ENCODE data around the gene RNFT2.
A peak's percentile ranks its signal among the peaks of the same experiment; 100 is the strongest.

Gene RNFT2

GRCh38 chr12:116835484-116835883 lies 97.4 kb downstream of the RNFT2 start:
- DNase-seq (ENCODE audit: low spot score), result no peak

GRCh38 chr12:116837097-116837496 lies 99.0 kb downstream of the RNFT2 start:
- no peak for DNase-seq (ENCODE audit: low spot score)

- DNase-seq (ENCODE audit: low spot score), result no peak
Observed at GRCh38 chr12:116838365-116838764, 100.2 kb downstream of the RNFT2 start.

GRCh38 chr12:116839287-116839830 lies 101.2 kb downstream of the RNFT2 start:
- no peak for DNase-seq (ENCODE audit: low spot score)

GRCh38 chr12:116843085-116843484 lies 105.0 kb downstream of the RNFT2 start:
- DNase-seq (ENCODE audit: low spot score), result no peak

GRCh38 chr12:116849216-116849615 lies 111.1 kb downstream of the RNFT2 start:
- DNase-seq (ENCODE audit: low spot score), result no peak

GRCh38 chr12:116852303-116852702 lies 114.2 kb downstream of the RNFT2 start:
- no peak for DNase-seq (ENCODE audit: low spot score)

- no peak for DNase-seq (ENCODE audit: low spot score)
Observed at GRCh38 chr12:116853507-116853906, 115.4 kb downstream of the RNFT2 start.

- no peak for DNase-seq (ENCODE audit: low spot score)
Observed at GRCh38 chr12:116855744-116856470, 117.8 kb downstream of the RNFT2 start.

- DNase-seq (ENCODE audit: low spot score), result no peak
Observed at GRCh38 chr12:116856729-116857128, 118.6 kb downstream of the RNFT2 start.

- DNase-seq (ENCODE audit: low spot score), result no peak
Observed at GRCh38 chr12:116859079-116859478, 121.0 kb downstream of the RNFT2 start.

- DNase-seq (ENCODE audit: low spot score), result no peak
Observed at GRCh38 chr12:116860263-116860662, 122.1 kb downstream of the RNFT2 start.

GRCh38 chr12:116861320-116861719 lies 123.2 kb downstream of the RNFT2 start:
- DNase-seq (ENCODE audit: low spot score), result no peak

- no peak for DNase-seq (ENCODE audit: low spot score)
Observed at GRCh38 chr12:116862167-116862566, 124.1 kb downstream of the RNFT2 start.

GRCh38 chr12:116863275-116863767 lies 125.2 kb downstream of the RNFT2 start:
- no peak for DNase-seq (ENCODE audit: low spot score)

GRCh38 chr12:116864371-116865160 lies 126.5 kb downstream of the RNFT2 start:
- no peak for DNase-seq (ENCODE audit: low spot score)

GRCh38 chr12:116867523-116867922 lies 129.4 kb downstream of the RNFT2 start:
- DNase-seq (ENCODE audit: low spot score), result no peak

- DNase-seq (ENCODE audit: low spot score), result no peak
Observed at GRCh38 chr12:116870306-116870705, 132.2 kb downstream of the RNFT2 start.

- no peak for DNase-seq (ENCODE audit: low spot score)
Observed at GRCh38 chr12:116874324-116874995, 136.3 kb downstream of the RNFT2 start.

- DNase-seq (ENCODE audit: low spot score), result no peak
Observed at GRCh38 chr12:116876151-116876869, 138.2 kb downstream of the RNFT2 start.

- DNase-seq (ENCODE audit: low spot score), result peak; percentile 58
Observed at GRCh38 chr12:116878567-116879508, 140.7 kb downstream of the RNFT2 start.

Measured in HuH-7.5 (cell line).